Osteoblast (primary cell): Measurements from ENCODE around the gene SMPD3. TPM values are rescaled to one million over a fixed set of nuclear protein-coding genes. Genes with fewer than 3 reads are reported as not detected.

Experiments used
- DNase-seq: peaks from one replicate; pipeline ENCODE4 v3.0.0; 2011; ENCODE audit warnings: low spot score, mixed read lengths; ENCODE audit not compliant: insufficient read length; ENCODE audit errors: missing footprints
- H2AFZ ChIP-seq: 2 replicates; pipeline ENCODE4 v1.6.0; 2011; ENCODE audit warnings: mild to moderate bottlenecking, low read length
- H3K27ac ChIP-seq: 2 replicates; pipeline ENCODE4 v1.5.1; 2011; ENCODE audit warnings: mild to moderate bottlenecking, low read depth, low read length, moderate library complexity
- H3K27me3 ChIP-seq: 2 replicates; pipeline ENCODE4 v1.6.0; 2012; ENCODE audit warnings: mild to moderate bottlenecking, control low read depth, inconsistent platforms, low read length, moderate library complexity; ENCODE audit not compliant: insufficient read depth
- H3K36me3 ChIP-seq: 2 replicates; pipeline ENCODE4 v1.5.1; 2011; ENCODE audit warnings: mild to moderate bottlenecking, low read length, control low read depth, moderate library complexity; ENCODE audit not compliant: insufficient read depth
- H3K4me1 ChIP-seq: 2 replicates; pipeline ENCODE4 v1.5.1; 2011; ENCODE audit warnings: mild to moderate bottlenecking, low read length, control low read depth, moderate library complexity; ENCODE audit not compliant: insufficient read depth
- H3K4me2 ChIP-seq: 2 replicates; pipeline ENCODE4 v1.6.0; 2011; ENCODE audit warnings: mild to moderate bottlenecking, low read length; ENCODE audit not compliant: insufficient read depth
- H3K4me3 ChIP-seq: fragments of 200-600 bp; sonication (generic); 3 replicates; pipeline ENCODE4 v1.5.1; 2012; ENCODE audit warnings: mild to moderate bottlenecking, low read length, inconsistent platforms; ENCODE audit not compliant: insufficient read depth
- H3K79me2 ChIP-seq: 2 replicates; pipeline ENCODE4 v1.6.0; 2012; ENCODE audit warnings: mild to moderate bottlenecking, low read length, control low read depth, inconsistent platforms; ENCODE audit not compliant: insufficient read depth
- H3K9me3 ChIP-seq: 2 replicates; pipeline ENCODE4 v1.5.1; 2011; ENCODE audit warnings: low read depth, low read length, control low read depth
- H4K20me1 ChIP-seq: 2 replicates; pipeline ENCODE4 v1.6.0; 2012; ENCODE audit warnings: mild to moderate bottlenecking, low read length, control low read depth; ENCODE audit not compliant: insufficient read depth
- CTCF ChIP-seq: IDR thresholded peaks from 2 replicates; pipeline ENCODE4 v1.5.1; 2011; ENCODE audit warnings: mild to moderate bottlenecking, low read depth, low read length, moderate library complexity; ENCODE audit errors: extremely low read depth
- small RNA-seq: library from RNA; depleted of rRNA; stranded (forward); fragments of <200 nt; gene quantifications from one replicate; pipeline ENCODE3, GENCODE V24; 2012
- total RNA-seq: library from RNA; depleted of rRNA; stranded (reverse); fragments of >200 nt; gene quantifications from 2 replicates; pipeline ENCODE4 v1.2.3, GENCODE V29; 2012

Gene SMPD3
- total RNA-seq, 1 donor = 0.72 TPM

DNA sequence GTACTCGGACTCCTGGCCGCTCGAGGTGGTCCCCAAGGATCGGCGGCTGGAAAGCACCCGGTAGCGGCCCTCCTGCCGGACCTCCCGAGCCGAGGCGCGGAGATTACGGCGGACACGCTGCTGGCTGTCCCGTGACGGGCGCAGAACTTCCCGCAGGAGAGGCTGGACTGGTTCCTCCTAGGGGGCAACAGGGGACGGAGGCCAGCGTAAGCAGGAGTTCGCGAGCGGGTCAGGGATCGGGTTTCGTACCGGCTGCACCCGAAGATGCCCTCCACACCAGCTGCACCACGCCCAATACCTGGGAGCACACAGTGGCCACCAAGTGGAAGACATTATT lies 137.9 kb downstream of the SMPD3 start:
- peak overlapping the region; percentile 94 for H2AFZ ChIP-seq
- H3K9me3 ChIP-seq = no peaks in the 10 kb centered on the region
- peak overlapping the region; percentile 87 for H3K4me2 ChIP-seq
- H3K79me2 ChIP-seq = peaks cover 73% of the 10 kb centered on the region
- peak overlapping the region; percentile 82 for H3K27ac ChIP-seq
- peaks cover 15% of the 10 kb centered on the region for H3K4me1 ChIP-seq
- H4K20me1 ChIP-seq = peaks cover 3% of the 10 kb centered on the region
- H3K4me3 ChIP-seq = peak overlapping the region; percentile 95
- peaks cover 23% of the 10 kb centered on the region for H3K36me3 ChIP-seq
- no peaks in the 10 kb centered on the region for H3K27me3 ChIP-seq
- DNase-seq = peak; percentile 87
- TF ChIP-seq CTCF = no peak

DNA sequence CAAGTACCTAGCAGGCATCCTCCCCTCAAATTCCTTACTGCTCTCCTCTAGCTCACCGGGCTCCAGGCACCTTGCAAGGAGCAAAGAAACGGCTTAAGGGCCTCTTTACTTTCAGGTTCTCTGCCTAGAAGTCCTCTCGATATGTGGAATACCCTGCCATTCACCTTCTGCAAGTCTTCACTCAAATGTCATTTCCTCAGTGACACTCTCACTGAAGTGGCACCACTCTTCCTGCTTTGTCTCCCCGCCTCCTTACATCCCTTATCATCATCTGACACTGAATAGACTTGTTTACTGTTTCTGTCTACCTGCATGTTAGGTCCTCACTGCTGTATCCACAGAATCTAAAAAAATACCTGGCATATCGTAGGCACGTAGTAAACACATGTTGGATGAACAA lies 138.5 kb downstream of the SMPD3 start:
- DNase-seq = no peak
- peaks cover 4% of the 10 kb centered on the region for H4K20me1 ChIP-seq
- peak overlapping the region; percentile 82 for H3K27ac ChIP-seq
- peaks cover 30% of the 10 kb centered on the region for H3K36me3 ChIP-seq
- H3K4me2 ChIP-seq = peak overlapping the region; percentile 87
- no peak for TF ChIP-seq CTCF
- H3K9me3 ChIP-seq = no peaks in the 10 kb centered on the region
- H3K4me1 ChIP-seq = peaks cover 15% of the 10 kb centered on the region
- H3K4me3 ChIP-seq = peak overlapping the region; percentile 95
- H3K27me3 ChIP-seq = no peaks in the 10 kb centered on the region
- peaks cover 79% of the 10 kb centered on the region for H3K79me2 ChIP-seq
- no peak overlapping the region for H2AFZ ChIP-seq

Small RNA genes within 50 kb of the gene (small RNA-seq; reads per million reads assigned to genes)
- gene RF00019 (not detected), gene RNU4-30P (not detected)

Other genes with a start within 250 kb of the SMPD3 start
- under 0.01 TPM in 1 of 2 replicates, not detected in the other for gene ESRP2, start 212.4 kb downstream of the SMPD3 start, total RNA-seq
- 30.8 and 30.9 TPM in 2 replicates for gene PLA2G15, start 203.1 kb downstream of the SMPD3 start, total RNA-seq
- 35.1 and 36.9 TPM in 2 replicates for gene SLC7A6, start 184.0 kb downstream of the SMPD3 start, total RNA-seq
- gene SLC7A6OS, start 137.6 kb downstream of the SMPD3 start, total RNA-seq = 12.1 and 12.3 TPM in 2 replicates
- gene PRMT7, start 137.5 kb downstream of the SMPD3 start, total RNA-seq = 35.4 and 36.9 TPM in 2 replicates
- gene ZFP90, start 90.8 kb upstream of the SMPD3 start, total RNA-seq = 39.5 and 41.3 TPM in 2 replicates
- gene CDH3, start 196.8 kb upstream of the SMPD3 start, total RNA-seq = 0.36 and 0.59 TPM in 2 replicates